ENCODE results near the gene ASCC3.

DNA sequence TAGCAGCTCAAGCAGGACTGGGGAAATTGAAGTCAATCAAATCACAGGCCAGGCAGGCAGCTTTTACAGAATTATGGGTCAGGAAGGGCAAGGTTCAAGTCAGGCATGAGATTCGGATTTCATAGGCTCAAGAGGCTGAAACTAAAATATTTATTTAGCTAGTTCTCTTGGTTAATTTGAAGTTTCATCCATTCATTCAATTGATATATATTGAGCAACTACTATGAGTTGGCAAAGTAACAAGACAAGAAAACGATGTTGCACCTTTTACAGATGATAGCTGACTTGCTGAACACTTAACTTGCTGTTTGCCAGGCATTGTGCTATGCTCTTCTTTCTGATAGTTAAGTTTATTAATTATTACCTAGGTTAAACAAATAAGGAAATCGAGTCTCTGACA is 20.5 kb upstream of the ASCC3 start:
- TF ChIP-seq POLR2A (IDR thresholded peaks at IDR 0.05), result no peak
- TF ChIP-seq, protein P1, sequence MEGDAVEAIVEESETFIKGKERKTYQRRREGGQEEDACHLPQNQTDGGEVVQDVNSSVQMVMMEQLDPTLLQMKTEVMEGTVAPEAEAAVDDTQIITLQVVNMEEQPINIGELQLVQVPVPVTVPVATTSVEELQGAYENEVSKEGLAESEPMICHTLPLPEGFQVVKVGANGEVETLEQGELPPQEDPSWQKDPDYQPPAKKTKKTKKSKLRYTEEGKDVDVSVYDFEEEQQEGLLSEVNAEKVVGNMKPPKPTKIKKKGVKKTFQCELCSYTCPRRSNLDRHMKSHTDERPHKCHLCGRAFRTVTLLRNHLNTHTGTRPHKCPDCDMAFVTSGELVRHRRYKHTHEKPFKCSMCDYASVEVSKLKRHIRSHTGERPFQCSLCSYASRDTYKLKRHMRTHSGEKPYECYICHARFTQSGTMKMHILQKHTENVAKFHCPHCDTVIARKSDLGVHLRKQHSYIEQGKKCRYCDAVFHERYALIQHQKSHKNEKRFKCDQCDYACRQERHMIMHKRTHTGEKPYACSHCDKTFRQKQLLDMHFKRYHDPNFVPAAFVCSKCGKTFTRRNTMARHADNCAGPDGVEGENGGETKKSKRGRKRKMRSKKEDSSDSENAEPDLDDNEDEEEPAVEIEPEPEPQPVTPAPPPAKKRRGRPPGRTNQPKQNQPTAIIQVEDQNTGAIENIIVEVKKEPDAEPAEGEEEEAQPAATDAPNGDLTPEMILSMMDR (IDR thresholded peaks at IDR 0.05 in 4 of 5, conservative IDR thresholded peaks at IDR 0.05 in 1 of 5), result no peak

Data from gastrocnemius medialis (tissue), 4 donors.